ENCODE data around the gene NRXN2. TPM values are rescaled to one million over a fixed set of nuclear protein-coding genes. Genes with fewer than 3 reads are reported as not detected.

NRXN2 gene
- total RNA-seq, 2 donors from 2014 or later = 0.84 to 1.3 TPM

- no peaks in the 10 kb centered on the region for H3K9me3 Mint-ChIP-seq
Measured at GRCh38 chr11:64572143-64572542, 150.9 kb downstream of the NRXN2 start.

GRCh38 chr11:64571410-64572091 is 151.4 kb downstream of the NRXN2 start:
- ATAC-seq = no peak

More at GRCh38 chr11:64572143-64572542, 150.9 kb downstream of the NRXN2 start:
- Mint-ChIP-seq H3K36me3 (no peaks in the 10 kb centered on the region), H3K27ac (no peak overlapping the region)
- ATAC-seq (no peak), DNase-seq (ENCODE audit: low spot score in 2 of 2) (no peak)

GRCh38 chr11:64571050-64571409 is 152.0 kb downstream of the NRXN2 start:
- no peak for ATAC-seq
- no peak for DNase-seq (ENCODE audit: low spot score in 2 of 2)
- H3K9me3 Mint-ChIP-seq = no peaks in the 10 kb centered on the region
- H3K36me3 Mint-ChIP-seq = no peaks in the 10 kb centered on the region
- no peak overlapping the region for H3K27ac Mint-ChIP-seq

More at GRCh38 chr11:64571410-64572091, 151.4 kb downstream of the NRXN2 start:
- no peak for DNase-seq (ENCODE audit: low spot score in 2 of 2)
- Mint-ChIP-seq H3K9me3 (no peaks in the 10 kb centered on the region), H3K36me3 (no peaks in the 10 kb centered on the region), H3K27ac (no peak overlapping the region)

- no peaks in the 10 kb centered on the region for H3K9me3 Mint-ChIP-seq
- no peaks in the 10 kb centered on the region for H3K36me3 Mint-ChIP-seq
- H3K27ac Mint-ChIP-seq = no peak overlapping the region
- no peak for DNase-seq (ENCODE audit: low spot score in 2 of 2)
- ATAC-seq = no peak
Measured at GRCh38 chr11:64570341-64570740, 152.7 kb downstream of the NRXN2 start.

- no peak for DNase-seq (ENCODE audit: low spot score in 2 of 2)
- no peaks in the 10 kb centered on the region for H3K9me3 Mint-ChIP-seq
- H3K36me3 Mint-ChIP-seq = no peaks in the 10 kb centered on the region
- ATAC-seq = no peak
- H3K27ac Mint-ChIP-seq = no peak overlapping the region
Measured at GRCh38 chr11:64569300-64569970, 153.6 kb downstream of the NRXN2 start.

GRCh38 chr11:64568584-64569140 is 154.3 kb downstream of the NRXN2 start:
- no peak overlapping the region for H3K27ac Mint-ChIP-seq
- H3K9me3 Mint-ChIP-seq = no peaks in the 10 kb centered on the region
- DNase-seq (ENCODE audit: low spot score in 2 of 2) (no peak), ATAC-seq (no peak)
- no peaks in the 10 kb centered on the region for H3K36me3 Mint-ChIP-seq

- H3K9me3 Mint-ChIP-seq = no peaks in the 10 kb centered on the region
- DNase-seq (ENCODE audit: low spot score in 2 of 2) = no peak
- ATAC-seq = no peak
- no peaks in the 10 kb centered on the region for H3K36me3 Mint-ChIP-seq
- no peak overlapping the region for H3K27ac Mint-ChIP-seq
Measured at GRCh38 chr11:64568041-64568571, 154.9 kb downstream of the NRXN2 start.

- no peak for DNase-seq (ENCODE audit: low spot score in 2 of 2)
- H3K9me3 Mint-ChIP-seq = no peaks in the 10 kb centered on the region
- H3K27ac Mint-ChIP-seq = peak overlapping the region; percentile 8 to 84
- no peaks in the 10 kb centered on the region for H3K36me3 Mint-ChIP-seq
- peak in 1 of 2 donors; percentile 31 for ATAC-seq
Measured at GRCh38 chr11:64566915-64567891, 155.8 kb downstream of the NRXN2 start.

- Mint-ChIP-seq H3K9me3 (no peaks in the 10 kb centered on the region), H3K36me3 (no peaks in the 10 kb centered on the region), H3K27ac (peak overlapping the region; percentile 8 to 84)
- ATAC-seq = peak in 1 of 2 donors; percentile 93
- peak in 1 of 2 donors; percentile 12 for DNase-seq (ENCODE audit: low spot score in 2 of 2)
Measured at GRCh38 chr11:64566042-64566914, 156.7 kb downstream of the NRXN2 start.

GRCh38 chr11:64564947-64565889 is 157.8 kb downstream of the NRXN2 start:
- no peaks in the 10 kb centered on the region for H3K36me3 Mint-ChIP-seq
- no peak for DNase-seq (ENCODE audit: low spot score in 2 of 2)
- H3K9me3 Mint-ChIP-seq = no peaks in the 10 kb centered on the region
- ATAC-seq = no peak
- no peak overlapping the region for H3K27ac Mint-ChIP-seq

GRCh38 chr11:64564419-64564818 is 158.6 kb downstream of the NRXN2 start:
- Mint-ChIP-seq H3K27ac (no peak overlapping the region), H3K9me3 (no peaks in the 10 kb centered on the region), H3K36me3 (no peaks in the 10 kb centered on the region)
- DNase-seq (ENCODE audit: low spot score in 2 of 2) (no peak), ATAC-seq (no peak)

- Mint-ChIP-seq H3K27ac (no peak overlapping the region), H3K36me3 (no peaks in the 10 kb centered on the region), H3K9me3 (no peaks in the 10 kb centered on the region)
- DNase-seq (ENCODE audit: low spot score in 2 of 2) (no peak), ATAC-seq (no peak)
Measured at GRCh38 chr11:64563966-64564365, 159.0 kb downstream of the NRXN2 start.

- DNase-seq (ENCODE audit: low spot score in 2 of 2) = no peak
- no peaks in the 10 kb centered on the region for H3K36me3 Mint-ChIP-seq
- ATAC-seq = no peak
- no peaks in the 10 kb centered on the region for H3K9me3 Mint-ChIP-seq
- H3K27ac Mint-ChIP-seq = no peak overlapping the region
Measured at GRCh38 chr11:64562723-64563351, 160.2 kb downstream of the NRXN2 start.

- DNase-seq (ENCODE audit: low spot score in 2 of 2) (no peak), ATAC-seq (no peak)
- Mint-ChIP-seq H3K27ac (no peak overlapping the region), H3K9me3 (no peaks in the 10 kb centered on the region), H3K36me3 (no peaks in the 10 kb centered on the region)
Measured at GRCh38 chr11:64561984-64562722, 160.8 kb downstream of the NRXN2 start.
